HepG2 (cell line): ENCODE results near the gene SREBF1.

Source experiments
- ADNP ChIP-seq: sonication (generic); formaldehyde crosslinking; IDR thresholded peaks from 2 replicates; pipeline ENCODE4 v1.4.0; 2020; ENCODE audit warnings: missing genetic modification reagents
- CTCF ChIP-seq: sonication (generic); formaldehyde crosslinking; IDR thresholded peaks from 2 replicates; pipeline ENCODE4 v1.5.0; 2020; ENCODE audit warnings: mild to moderate bottlenecking, missing genetic modification reagents, moderate library complexity
- SNAPC5 ChIP-seq: sonication (generic); formaldehyde crosslinking; IDR thresholded peaks from 2 replicates; pipeline ENCODE4 v1.8.1; 2023; ENCODE audit warnings: mild to moderate bottlenecking, missing genetic modification reagents, borderline replicate concordance
- ZNF274 ChIP-seq: sonication (generic); formaldehyde crosslinking; IDR thresholded peaks from 2 replicates; pipeline ENCODE4 v1.5.1; 2020; ENCODE audit warnings: mild to moderate bottlenecking, missing genetic modification reagents
- TF ChIP-seq, protein P1 (sequence below): sonication (generic); formaldehyde crosslinking; IDR thresholded peaks from 2 replicates; pipeline ENCODE4 v1.4.0; 2020; ENCODE audit warnings: low read depth, mild to moderate bottlenecking, missing genetic modification reagents

DNA sequence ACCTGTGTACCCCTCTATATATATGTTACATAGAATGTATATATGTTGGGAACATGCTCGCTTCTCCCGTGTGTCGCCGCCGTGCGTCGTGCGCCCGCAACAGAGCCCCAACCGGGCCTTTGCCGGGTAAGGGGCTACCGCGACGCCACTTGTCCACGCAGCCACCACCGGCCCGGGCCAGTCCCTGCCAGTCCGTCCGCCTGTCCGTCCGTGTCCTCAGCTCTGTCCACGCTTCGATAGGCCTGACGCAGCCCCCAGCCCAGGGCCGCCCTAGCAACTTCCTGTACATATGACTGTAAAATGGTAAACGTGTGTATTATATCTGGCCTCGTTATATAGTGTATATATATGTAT, 25.9 kb downstream of the SREBF1 start:
- TF ChIP-seq SNAPC5 (CRISPR knock-in tag) (no peak), CTCF (no peak), ADNP (no peak), ZNF274 (CRISPR knock-in tag) (no peak)
- TF ChIP-seq, protein P1, sequence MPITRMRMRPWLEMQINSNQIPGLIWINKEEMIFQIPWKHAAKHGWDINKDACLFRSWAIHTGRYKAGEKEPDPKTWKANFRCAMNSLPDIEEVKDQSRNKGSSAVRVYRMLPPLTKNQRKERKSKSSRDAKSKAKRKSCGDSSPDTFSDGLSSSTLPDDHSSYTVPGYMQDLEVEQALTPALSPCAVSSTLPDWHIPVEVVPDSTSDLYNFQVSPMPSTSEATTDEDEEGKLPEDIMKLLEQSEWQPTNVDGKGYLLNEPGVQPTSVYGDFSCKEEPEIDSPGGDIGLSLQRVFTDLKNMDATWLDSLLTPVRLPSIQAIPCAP (CRISPR knock-in tag) = no peak
